Measurements from ENCODE around the gene CDH23. TPM values are rescaled to one million over a fixed set of nuclear protein-coding genes. Genes with fewer than 3 reads are reported as not detected.

Gene CDH23
- total RNA-seq, 4 donors from 2014 or later = 2.9 to 16.1 (median 5.9) TPM

GRCh38 chr10:71378336-71379117 is 18.2 kb upstream of the CDH23 start:
- DNase-seq = no peak
- Histone ChIP-seq H3K27ac (peak overlapping the region; percentile 5 to 94 (median 89)), H3K4me3 (no peak overlapping the region), H3K4me1 (peaks cover 12 to 38% (median 20%) of the 10 kb centered on the region in 4 donors), H3K36me3 (no peaks in the 10 kb centered on the region), H3K27me3 (no peaks in the 10 kb centered on the region), H3K9me3 (no peaks in the 10 kb centered on the region)
- intact Hi-C loops (cut with DNase I; ENCODE audit: low total_unique reads) = no loop called here
- TF ChIP-seq CTCF (IDR thresholded peaks at IDR 0.05) (no peak), POLR2A (IDR thresholded peaks at IDR 0.05) (no peak), POLR2AphosphoS5 (IDR thresholded peaks at IDR 0.05) (no peak), EP300 (IDR thresholded peaks at IDR 0.05; ENCODE audit: low read depth) (no peak)
- in situ Hi-C loops (cut with MboI; ENCODE audit: low pct_ligation_motif_present in 1 of 4, low pct_unique_long_range_greater_than_20kb in 1 of 4, low sequenced_read_pairs in 3 of 4) = loop anchor here in 3 of 4 donors (25.0 kb wide), 3 partner anchors 184 to 434 kb away; partner anchors contain the start of gene C10orf105 (in 2 of the 3)
- WGBS, 2 donors (ENCODE audit: low coverage in 1 of 2) = 43% methylated on average over 6 of the region's 6 CpGs; no CpG with 5 or more reads in 1 of the 2 donors

GRCh38 chr10:71379118-71379766 is 17.5 kb upstream of the CDH23 start:
- in situ Hi-C loops (cut with MboI; ENCODE audit: low pct_ligation_motif_present in 1 of 4, low pct_unique_long_range_greater_than_20kb in 1 of 4, low sequenced_read_pairs in 3 of 4) (loop anchor here in 3 of 4 donors (25.0 kb wide), 3 partner anchors 183 to 433 kb away; partner anchors contain the start of gene C10orf105 (in 2 of the 3)), intact Hi-C loops (cut with DNase I; ENCODE audit: low total_unique reads) (no loop called here)
- no peaks in the 10 kb centered on the region for H3K9me3 ChIP-seq
- no peaks in the 10 kb centered on the region for H3K27me3 ChIP-seq
- H3K36me3 ChIP-seq = no peaks in the 10 kb centered on the region
- H3K4me1 ChIP-seq = peaks cover 12 to 38% (median 20%) of the 10 kb centered on the region in 4 donors
- WGBS, 2 donors (ENCODE audit: low coverage in 1 of 2) = 54 to 62% methylated on average over 3 of the region's 3 CpGs
- no peak for DNase-seq
- peak overlapping the region in 3 of 4 donors; percentile 5 to 89 (median 89) for H3K27ac ChIP-seq
- no peak for TF ChIP-seq EP300 (IDR thresholded peaks at IDR 0.05; ENCODE audit: low read depth)
- TF ChIP-seq POLR2AphosphoS5 (IDR thresholded peaks at IDR 0.05) = no peak
- no peak for TF ChIP-seq CTCF (IDR thresholded peaks at IDR 0.05)
- no peak for TF ChIP-seq POLR2A (IDR thresholded peaks at IDR 0.05)
- H3K4me3 ChIP-seq = no peak overlapping the region

- no peaks in the 10 kb centered on the region for H3K27me3 ChIP-seq
- no peak for TF ChIP-seq EP300 (IDR thresholded peaks at IDR 0.05; ENCODE audit: low read depth)
- TF ChIP-seq POLR2AphosphoS5 (IDR thresholded peaks at IDR 0.05) = no peak
- TF ChIP-seq POLR2A (IDR thresholded peaks at IDR 0.05) = no peak
- TF ChIP-seq CTCF (IDR thresholded peaks at IDR 0.05) = no peak
- H3K27ac ChIP-seq = no peak overlapping the region
- no peak overlapping the region for H3K4me3 ChIP-seq
- DNase-seq = no peak
- in situ Hi-C loops (cut with MboI; ENCODE audit: low pct_ligation_motif_present in 1 of 4, low pct_unique_long_range_greater_than_20kb in 1 of 4, low sequenced_read_pairs in 3 of 4) (loop anchor here (10.0 to 25.0 kb wide), 6 partner anchors 181 to 434 kb away; partner anchors contain the start of gene C10orf105 (in 2 of the 4)), intact Hi-C loops (cut with DNase I; ENCODE audit: low total_unique reads) (loop anchor here (5.0 to 10.0 kb wide), 2 partner anchors 186 to 434 kb away; no protein-coding TSS in a partner anchor)
- H3K9me3 ChIP-seq = no peaks in the 10 kb centered on the region
- peaks cover 12 to 36% (median 18%) of the 10 kb centered on the region in 4 donors for H3K4me1 ChIP-seq
- H3K36me3 ChIP-seq = no peaks in the 10 kb centered on the region
- 11 to 37% methylated on average over 1 of the region's 1 CpG for WGBS, 2 donors (ENCODE audit: low coverage in 1 of 2)
These were observed 15.9 kb upstream of the CDH23 start for GRCh38 chr10:71380841-71381240.

- H3K9me3 ChIP-seq = no peaks in the 10 kb centered on the region
- intact Hi-C loops (cut with DNase I; ENCODE audit: low total_unique reads) (loop anchor here (5.0 to 10.0 kb wide), 2 partner anchors 186 to 433 kb away; no protein-coding TSS in a partner anchor), in situ Hi-C loops (cut with MboI; ENCODE audit: low pct_ligation_motif_present in 1 of 4, low pct_unique_long_range_greater_than_20kb in 1 of 4, low sequenced_read_pairs in 3 of 4) (loop anchor here (10.0 to 25.0 kb wide), 6 partner anchors 181 to 433 kb away; partner anchors contain the start of gene C10orf105 (in 2 of the 4))
- H3K36me3 ChIP-seq = no peaks in the 10 kb centered on the region
- TF ChIP-seq EP300 (IDR thresholded peaks at IDR 0.05; ENCODE audit: low read depth) = no peak
- TF ChIP-seq POLR2A (IDR thresholded peaks at IDR 0.05) = no peak
- no peak for TF ChIP-seq CTCF (IDR thresholded peaks at IDR 0.05)
- no peak for TF ChIP-seq POLR2AphosphoS5 (IDR thresholded peaks at IDR 0.05)
- 90 to 92% methylated on average over 2 to 3 of the region's 3 CpGs for WGBS, 2 donors (ENCODE audit: low coverage in 1 of 2)
- H3K27ac ChIP-seq = no peak overlapping the region
- DNase-seq = no peak
- H3K27me3 ChIP-seq = no peaks in the 10 kb centered on the region
- H3K4me1 ChIP-seq = peaks cover 9 to 28% (median 15%) of the 10 kb centered on the region in 4 donors
- H3K4me3 ChIP-seq = no peak overlapping the region
These were observed 15.1 kb upstream of the CDH23 start for GRCh38 chr10:71381611-71382010.

All from transverse colon (tissue), 4 donors.